Liver (tissue), 9 donors: ENCODE measurements around the gene CAV1. TPM values are rescaled to one million over a fixed set of nuclear protein-coding genes. Genes with fewer than 3 reads are reported as not detected.

ENCODE experiments used
- DNase-seq: peaks from one replicate; pipeline ENCODE4 v3.0.0-alpha.2; 2017; ENCODE audit warnings: low spot score
- H3K27ac ChIP-seq, 2 donors: one replicate each; pipeline ENCODE4 v1.7.0; 2013; ENCODE audit warnings: inconsistent platforms in 2 of 2, low read length in 2 of 2, control low read depth in 1 of 2, low read depth in 1 of 2, mild to moderate bottlenecking in 1 of 2
- H3K27me3 ChIP-seq, 4 donors: one replicate each; pipeline versions ENCODE4 v1.6.1 to v1.7.0; 2013; ENCODE audit warnings: low read length in 3 of 4, inconsistent platforms in 1 of 4, mild to moderate bottlenecking in 1 of 4, moderate library complexity in 1 of 4; ENCODE audit not compliant: control insufficient read depth in 4 of 4, insufficient read depth in 4 of 4
- H3K36me3 ChIP-seq, 4 donors: one replicate each; pipeline versions ENCODE4 v1.6.1 to v1.7.0; 2013; ENCODE audit warnings: low read length in 3 of 4, mild to moderate bottlenecking in 3 of 4, low read depth in 1 of 4, moderate library complexity in 1 of 4; ENCODE audit not compliant: control insufficient read depth in 4 of 4, insufficient read depth in 3 of 4
- H3K4me1 ChIP-seq, 4 donors: one replicate each; pipeline versions ENCODE4 v1.6.1 to v1.7.0; 2013; ENCODE audit warnings: low read length in 3 of 4, mild to moderate bottlenecking in 3 of 4, moderate library complexity in 1 of 4; ENCODE audit not compliant: control insufficient read depth in 4 of 4, insufficient read depth in 4 of 4
- H3K4me3 ChIP-seq, 3 donors: one replicate each; pipeline versions ENCODE4 v1.6.1 to v1.7.0; 2013; ENCODE audit warnings: low read length in 3 of 3, control low read depth in 1 of 3, low read depth in 1 of 3, mild to moderate bottlenecking in 1 of 3
- H3K9ac ChIP-seq, 2 donors: one replicate each; pipeline ENCODE4 v1.7.0; 2013; ENCODE audit warnings: low read length in 2 of 2, mild to moderate bottlenecking in 2 of 2, moderate library complexity in 2 of 2, control low read depth in 1 of 2, low read depth in 1 of 2
- H3K9me3 ChIP-seq, 4 donors: one replicate each; pipeline versions ENCODE4 v1.6.1 to v1.7.0; 2013; ENCODE audit warnings: low read length in 3 of 4; ENCODE audit not compliant: control insufficient read depth in 4 of 4
- EGR1 ChIP-seq, 2 donors: IDR thresholded peaks; 2 replicates each; pipeline ENCODE4 v1.6.1; 2016 to 2018; ENCODE audit warnings: antibody characterized with exemption in 2 of 2, low read depth in 2 of 2
- FOXA1 ChIP-seq: IDR thresholded peaks from 2 replicates; pipeline ENCODE4 v1.6.1; 2016; ENCODE audit warnings: antibody characterized with exemption
- FOXA2 ChIP-seq: IDR thresholded peaks from 2 replicates; pipeline ENCODE4 v1.6.1; 2016; ENCODE audit warnings: antibody characterized with exemption
- GABPA ChIP-seq, 2 donors: IDR thresholded peaks in 1 of 2; conservative IDR thresholded peaks in 1 of 2; 2 replicates each; pipeline ENCODE4 v1.6.1; 2016; ENCODE audit warnings: antibody characterized with exemption in 2 of 2, mild to moderate bottlenecking in 1 of 2, moderate library complexity in 1 of 2
- HNF4A ChIP-seq, 2 donors: conservative IDR thresholded peaks; 2 replicates each; pipeline ENCODE4 v1.6.1; 2016; ENCODE audit warnings: antibody characterized with exemption in 2 of 2, mild to moderate bottlenecking in 2 of 2
- HNF4G ChIP-seq: IDR thresholded peaks from 2 replicates; pipeline ENCODE4 v1.6.1; 2016; ENCODE audit warnings: antibody characterized with exemption
- NR2F2 ChIP-seq: IDR thresholded peaks from 2 replicates; pipeline ENCODE4 v1.6.1; 2016; ENCODE audit warnings: antibody characterized with exemption
- RAD21 ChIP-seq, 2 donors: IDR thresholded peaks; 2 replicates each; pipeline ENCODE4 v1.6.1; 2016; ENCODE audit warnings: antibody characterized with exemption in 2 of 2, mild to moderate bottlenecking in 2 of 2
- RXRA ChIP-seq, 2 donors: IDR thresholded peaks; 2 replicates each; pipeline ENCODE4 v1.6.1; 2017 to 2018; ENCODE audit warnings: antibody characterized with exemption in 2 of 2, mild to moderate bottlenecking in 1 of 2
- SP1 ChIP-seq: IDR thresholded peaks from 2 replicates; pipeline ENCODE4 v1.6.1; 2018; ENCODE audit warnings: antibody characterized with exemption, mild to moderate bottlenecking
- TAF1 ChIP-seq: conservative IDR thresholded peaks from 2 replicates; pipeline ENCODE4 v1.6.1; 2016; ENCODE audit warnings: antibody characterized with exemption, mild to moderate bottlenecking
- WGBS: extraction: QIAGEN DNeasy Blood & Tissue Kit; methylation state at CpG from one replicate; pipeline ENCODE4 v1.1.7; 2013; 5-methylcytosine and 5-hydroxymethylcytosine counted together
- polyA plus RNA-seq, 2 donors: library from polyadenylated mRNA; stranded (reverse) in 1 of 2; unstranded in 1 of 2; fragments of 200-250 nt in 1 of 2; fragments of >200 nt in 1 of 2; fragmentation: Nextera tagmentation in 1 of 2; extraction: Ambion mirVana in 1 of 2; gene quantifications; one replicate each; pipeline versions ENCODE4 v1.2.1 to v1.2.3, GENCODE V29; 2013 to 2015
- total RNA-seq, 2 donors: library from RNA; depleted of rRNA; stranded (reverse); fragments of >200 nt; gene quantifications; one replicate each; pipeline ENCODE4 v1.2.3, GENCODE V29; 2014
- TF ChIP-seq, protein P1 (sequence below): IDR thresholded peaks from 2 replicates; pipeline ENCODE4 v1.6.1; 2016; ENCODE audit warnings: antibody characterized with exemption, mild to moderate bottlenecking
- TF ChIP-seq, protein P2 (sequence below): IDR thresholded peaks from 2 replicates; pipeline ENCODE4 v1.6.1; 2016; ENCODE audit warnings: antibody characterized with exemption
- TF ChIP-seq, protein P3 (sequence below): fragments of 150-350 bp; IDR thresholded peaks from 2 replicates; pipeline ENCODE4 v1.5.1; 2017; ENCODE audit warnings: improper control_type of control experiment, low read depth, low read length; ENCODE audit not compliant: missing input control
- TF ChIP-seq, protein P4 (sequence below): IDR thresholded peaks from 2 replicates; pipeline ENCODE4 v1.6.1; 2016; ENCODE audit warnings: antibody characterized with exemption
- donor health status: healthy.
- donor health status: healthy.
- donor health status: healthy.
- donor health status: healthy.
- donor health status: healthy.

CAV1 gene
- total and polyA plus RNA-seq, 4 donors: 9.9 to 13.4 (median 11.6) TPM

DNA sequence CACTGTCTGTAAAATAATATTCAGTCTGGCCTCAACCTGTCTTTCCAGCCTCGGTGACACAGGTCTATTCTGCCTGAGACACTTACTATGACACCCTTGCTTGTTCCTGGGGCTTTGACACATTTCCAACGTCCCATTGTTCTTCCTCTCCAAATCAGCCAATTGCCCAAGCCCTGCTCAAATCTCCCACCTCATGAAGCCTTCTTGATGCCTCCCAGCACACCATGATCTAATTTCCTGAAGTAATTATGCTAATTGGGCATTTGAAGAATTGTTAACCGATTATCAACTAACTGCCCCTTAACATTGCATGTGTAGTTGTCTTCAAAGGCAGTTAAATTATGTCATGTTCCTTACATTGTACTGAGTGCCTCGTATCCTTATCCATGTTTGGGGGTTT, 33.1 kb downstream of the CAV1 start:
- Histone ChIP-seq H3K4me1 (no peaks in the 10 kb centered on the region), H3K27me3 (no peaks in the 10 kb centered on the region), H3K36me3 (no peaks in the 10 kb centered on the region), H3K9me3 (no peaks in the 10 kb centered on the region), H3K4me3 (no peak overlapping the region), H3K9ac (no peak overlapping the region), H3K27ac (no peak overlapping the region)
- DNase-seq: no peak
- 80% methylated on average over 4 of the region's 4 CpGs for WGBS
- TF ChIP-seq, protein P1, sequence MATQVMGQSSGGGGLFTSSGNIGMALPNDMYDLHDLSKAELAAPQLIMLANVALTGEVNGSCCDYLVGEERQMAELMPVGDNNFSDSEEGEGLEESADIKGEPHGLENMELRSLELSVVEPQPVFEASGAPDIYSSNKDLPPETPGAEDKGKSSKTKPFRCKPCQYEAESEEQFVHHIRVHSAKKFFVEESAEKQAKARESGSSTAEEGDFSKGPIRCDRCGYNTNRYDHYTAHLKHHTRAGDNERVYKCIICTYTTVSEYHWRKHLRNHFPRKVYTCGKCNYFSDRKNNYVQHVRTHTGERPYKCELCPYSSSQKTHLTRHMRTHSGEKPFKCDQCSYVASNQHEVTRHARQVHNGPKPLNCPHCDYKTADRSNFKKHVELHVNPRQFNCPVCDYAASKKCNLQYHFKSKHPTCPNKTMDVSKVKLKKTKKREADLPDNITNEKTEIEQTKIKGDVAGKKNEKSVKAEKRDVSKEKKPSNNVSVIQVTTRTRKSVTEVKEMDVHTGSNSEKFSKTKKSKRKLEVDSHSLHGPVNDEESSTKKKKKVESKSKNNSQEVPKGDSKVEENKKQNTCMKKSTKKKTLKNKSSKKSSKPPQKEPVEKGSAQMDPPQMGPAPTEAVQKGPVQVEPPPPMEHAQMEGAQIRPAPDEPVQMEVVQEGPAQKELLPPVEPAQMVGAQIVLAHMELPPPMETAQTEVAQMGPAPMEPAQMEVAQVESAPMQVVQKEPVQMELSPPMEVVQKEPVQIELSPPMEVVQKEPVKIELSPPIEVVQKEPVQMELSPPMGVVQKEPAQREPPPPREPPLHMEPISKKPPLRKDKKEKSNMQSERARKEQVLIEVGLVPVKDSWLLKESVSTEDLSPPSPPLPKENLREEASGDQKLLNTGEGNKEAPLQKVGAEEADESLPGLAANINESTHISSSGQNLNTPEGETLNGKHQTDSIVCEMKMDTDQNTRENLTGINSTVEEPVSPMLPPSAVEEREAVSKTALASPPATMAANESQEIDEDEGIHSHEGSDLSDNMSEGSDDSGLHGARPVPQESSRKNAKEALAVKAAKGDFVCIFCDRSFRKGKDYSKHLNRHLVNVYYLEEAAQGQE: no peak
- no peak for TF ChIP-seq RXRA (IDR thresholded peaks at IDR 0.05)
- TF ChIP-seq HNF4G: no peak
- no peak for TF ChIP-seq RAD21 (IDR thresholded peaks at IDR 0.05)

DNA sequence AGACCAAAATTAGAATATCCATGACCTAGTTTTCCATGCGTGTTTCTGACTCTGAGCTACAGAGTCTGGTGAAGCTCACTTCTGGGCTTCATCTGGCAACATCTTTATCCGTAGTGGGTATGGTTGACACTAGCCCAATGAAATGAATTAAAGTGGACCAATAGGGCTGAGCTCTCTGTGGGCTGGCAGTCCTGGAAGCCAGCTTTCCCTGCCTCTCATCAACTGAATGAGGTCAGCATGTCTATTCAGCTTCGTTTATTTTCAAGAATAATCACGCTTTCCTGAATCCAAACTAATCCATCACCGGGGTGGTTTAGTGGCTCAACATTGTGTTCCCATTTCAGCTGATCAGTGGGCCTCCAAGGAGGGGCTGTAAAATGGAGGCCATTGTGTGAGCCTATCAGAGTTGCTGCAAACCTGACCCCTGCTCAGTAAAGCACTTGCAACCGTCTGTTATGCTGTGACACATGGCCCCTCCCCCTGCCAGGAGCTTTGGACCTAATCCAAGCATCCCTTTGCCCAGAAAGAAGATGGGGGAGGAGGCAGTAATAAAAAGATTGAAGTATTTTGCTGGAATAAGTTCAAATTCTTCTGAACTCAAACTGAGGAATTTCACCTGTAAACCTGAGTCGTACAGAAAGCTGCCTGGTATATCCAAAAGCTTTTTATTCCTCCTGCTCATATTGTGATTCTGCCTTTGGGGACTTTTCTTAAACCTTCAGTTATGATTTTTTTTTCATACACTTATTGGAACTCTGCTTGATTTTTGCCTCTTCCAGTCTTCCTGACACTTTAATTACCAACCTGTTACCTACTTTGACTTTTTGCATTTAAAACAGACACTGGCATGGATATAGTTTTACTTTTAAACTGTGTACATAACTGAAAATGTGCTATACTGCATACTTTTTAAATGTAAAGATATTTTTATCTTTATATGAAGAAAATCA, 35.5 kb downstream of the CAV1 start:
- DNase-seq: no peak
- 67% methylated on average over 7 of the region's 7 CpGs for WGBS
- Histone ChIP-seq H3K9me3 (no peaks in the 10 kb centered on the region), H3K27me3 (no peaks in the 10 kb centered on the region), H3K4me3 (no peak overlapping the region), H3K27ac (no peak overlapping the region), H3K36me3 (no peaks in the 10 kb centered on the region), H3K9ac (no peak overlapping the region), H3K4me1 (no peaks in the 10 kb centered on the region)
- TF ChIP-seq TAF1 (no peak), HNF4A (conservative IDR thresholded peaks at IDR 0.05) (no peak)
- TF ChIP-seq, protein P2, sequence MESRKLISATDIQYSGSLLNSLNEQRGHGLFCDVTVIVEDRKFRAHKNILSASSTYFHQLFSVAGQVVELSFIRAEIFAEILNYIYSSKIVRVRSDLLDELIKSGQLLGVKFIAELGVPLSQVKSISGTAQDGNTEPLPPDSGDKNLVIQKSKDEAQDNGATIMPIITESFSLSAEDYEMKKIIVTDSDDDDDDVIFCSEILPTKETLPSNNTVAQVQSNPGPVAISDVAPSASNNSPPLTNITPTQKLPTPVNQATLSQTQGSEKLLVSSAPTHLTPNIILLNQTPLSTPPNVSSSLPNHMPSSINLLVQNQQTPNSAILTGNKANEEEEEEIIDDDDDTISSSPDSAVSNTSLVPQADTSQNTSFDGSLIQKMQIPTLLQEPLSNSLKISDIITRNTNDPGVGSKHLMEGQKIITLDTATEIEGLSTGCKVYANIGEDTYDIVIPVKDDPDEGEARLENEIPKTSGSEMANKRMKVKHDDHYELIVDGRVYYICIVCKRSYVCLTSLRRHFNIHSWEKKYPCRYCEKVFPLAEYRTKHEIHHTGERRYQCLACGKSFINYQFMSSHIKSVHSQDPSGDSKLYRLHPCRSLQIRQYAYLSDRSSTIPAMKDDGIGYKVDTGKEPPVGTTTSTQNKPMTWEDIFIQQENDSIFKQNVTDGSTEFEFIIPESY: no peak

DNA sequence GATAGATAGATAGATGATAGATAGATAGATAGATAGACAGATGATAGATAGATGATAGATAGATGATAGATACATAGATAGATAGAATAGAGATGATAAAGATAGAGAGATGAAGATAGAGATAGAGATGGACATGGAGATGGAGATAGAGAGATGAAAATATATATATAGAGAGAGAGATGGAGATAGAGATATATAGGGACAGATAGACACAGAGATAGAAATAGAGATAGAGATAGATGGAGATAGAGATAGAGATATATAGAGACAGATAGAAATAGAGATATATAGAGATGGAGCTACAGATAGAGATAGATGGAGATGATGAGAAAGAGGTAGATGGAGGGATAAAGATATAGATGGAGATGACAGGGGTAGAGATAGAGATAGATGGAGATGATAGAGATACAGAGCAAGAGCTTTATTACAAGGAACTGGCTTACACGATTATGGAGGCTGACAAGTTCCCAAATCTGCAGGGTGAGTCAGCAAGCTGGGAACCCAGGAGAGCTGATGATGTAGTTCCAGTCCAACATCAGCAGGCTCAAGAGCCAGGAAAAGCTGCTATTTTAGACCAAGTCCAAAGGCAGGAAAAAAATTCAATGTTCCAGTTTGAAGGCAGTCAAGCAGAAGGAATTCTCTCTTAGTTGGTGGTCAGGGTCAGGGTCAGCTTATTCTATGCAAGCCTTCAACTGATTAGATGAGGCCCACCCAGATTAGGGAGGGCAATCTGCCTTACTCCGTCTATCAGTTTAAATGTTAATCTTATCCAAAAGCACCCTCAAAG, 37.1 kb downstream of the CAV1 start:
- Histone ChIP-seq H3K4me3 (no peak overlapping the region), H3K9ac (no peak overlapping the region), H3K9me3 (no peaks in the 10 kb centered on the region), H3K36me3 (no peaks in the 10 kb centered on the region), H3K4me1 (no peaks in the 10 kb centered on the region), H3K27ac (no peak overlapping the region), H3K27me3 (no peaks in the 10 kb centered on the region)
- WGBS: 72% methylated on average over 2 of the region's 2 CpGs
- DNase-seq: no peak
- no peak for TF ChIP-seq TAF1
- no peak for TF ChIP-seq HNF4A (conservative IDR thresholded peaks at IDR 0.05)
- TF ChIP-seq, protein P3, sequence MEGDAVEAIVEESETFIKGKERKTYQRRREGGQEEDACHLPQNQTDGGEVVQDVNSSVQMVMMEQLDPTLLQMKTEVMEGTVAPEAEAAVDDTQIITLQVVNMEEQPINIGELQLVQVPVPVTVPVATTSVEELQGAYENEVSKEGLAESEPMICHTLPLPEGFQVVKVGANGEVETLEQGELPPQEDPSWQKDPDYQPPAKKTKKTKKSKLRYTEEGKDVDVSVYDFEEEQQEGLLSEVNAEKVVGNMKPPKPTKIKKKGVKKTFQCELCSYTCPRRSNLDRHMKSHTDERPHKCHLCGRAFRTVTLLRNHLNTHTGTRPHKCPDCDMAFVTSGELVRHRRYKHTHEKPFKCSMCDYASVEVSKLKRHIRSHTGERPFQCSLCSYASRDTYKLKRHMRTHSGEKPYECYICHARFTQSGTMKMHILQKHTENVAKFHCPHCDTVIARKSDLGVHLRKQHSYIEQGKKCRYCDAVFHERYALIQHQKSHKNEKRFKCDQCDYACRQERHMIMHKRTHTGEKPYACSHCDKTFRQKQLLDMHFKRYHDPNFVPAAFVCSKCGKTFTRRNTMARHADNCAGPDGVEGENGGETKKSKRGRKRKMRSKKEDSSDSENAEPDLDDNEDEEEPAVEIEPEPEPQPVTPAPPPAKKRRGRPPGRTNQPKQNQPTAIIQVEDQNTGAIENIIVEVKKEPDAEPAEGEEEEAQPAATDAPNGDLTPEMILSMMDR: no peak
- TF ChIP-seq FOXA2: no peak
- TF ChIP-seq, protein P2: no peak
- TF ChIP-seq, protein P4, sequence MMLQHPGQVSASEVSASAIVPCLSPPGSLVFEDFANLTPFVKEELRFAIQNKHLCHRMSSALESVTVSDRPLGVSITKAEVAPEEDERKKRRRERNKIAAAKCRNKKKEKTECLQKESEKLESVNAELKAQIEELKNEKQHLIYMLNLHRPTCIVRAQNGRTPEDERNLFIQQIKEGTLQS: no peak
- TF ChIP-seq EGR1 (IDR thresholded peaks at IDR 0.05; ENCODE audit: low read depth in 2 of 2): no peak
- no peak for TF ChIP-seq NR2F2
- TF ChIP-seq HNF4G: no peak
- TF ChIP-seq GABPA (IDR thresholded peaks at IDR 0.05 in 1 of 2, conservative IDR thresholded peaks at IDR 0.05 in 1 of 2): no peak
- no peak for TF ChIP-seq SP1
- TF ChIP-seq FOXA1: no peak
